Raji (cell line): ENCODE measurements around the gene TTC7B.

Experiments
- POLR2A ChIP-seq: IDR thresholded peaks from 2 replicates; pipeline ENCODE4 v1.6.1; 2011; ENCODE audit warnings: low read depth, low read length, control low read depth; ENCODE audit not compliant: insufficient read depth

The TTC7B gene

GRCh38 chr14:90558041-90558982, 257.9 kb downstream of the TTC7B start:
- no peak for TF ChIP-seq POLR2A

GRCh38 chr14:90557516-90557915, 258.7 kb downstream of the TTC7B start:
- no peak for TF ChIP-seq POLR2A

GRCh38 chr14:90556666-90557450, 259.4 kb downstream of the TTC7B start:
- no peak for TF ChIP-seq POLR2A

GRCh38 chr14:90556012-90556477, 260.2 kb downstream of the TTC7B start:
- TF ChIP-seq POLR2A, result no peak

GRCh38 chr14:90555126-90556011, 260.9 kb downstream of the TTC7B start:
- no peak for TF ChIP-seq POLR2A

- no peak for TF ChIP-seq POLR2A
These were observed 261.9 kb downstream of the TTC7B start for GRCh38 chr14:90554341-90554740.

GRCh38 chr14:90553921-90554336, 262.3 kb downstream of the TTC7B start:
- no peak for TF ChIP-seq POLR2A

GRCh38 chr14:90553298-90553920, 262.8 kb downstream of the TTC7B start:
- no peak for TF ChIP-seq POLR2A

- no peak for TF ChIP-seq POLR2A
These were observed 263.5 kb downstream of the TTC7B start for GRCh38 chr14:90552465-90553297.

GRCh38 chr14:90551733-90552464, 264.3 kb downstream of the TTC7B start:
- no peak for TF ChIP-seq POLR2A

GRCh38 chr14:90551070-90551704, 265.0 kb downstream of the TTC7B start:
- TF ChIP-seq POLR2A, result no peak
